HepG2 (cell line): ENCODE data around the gene IL13. TPM values are rescaled to one million over a fixed set of nuclear protein-coding genes. Genes with fewer than 3 reads are reported as not detected.

ENCODE experiments used
- ETV6 ChIP-seq: sonication (generic); formaldehyde crosslinking; conservative IDR thresholded peaks from 2 replicates; pipeline ENCODE4 v1.4.0; 2020; ENCODE audit warnings: missing genetic modification reagents
- FUBP1 ChIP-seq: sonication (generic); formaldehyde crosslinking; IDR thresholded peaks from 2 replicates; pipeline ENCODE4 v1.5.1; 2020; ENCODE audit warnings: missing genetic modification reagents, mild to moderate bottlenecking, borderline replicate concordance
- JARID2 ChIP-seq: sonication (generic); formaldehyde crosslinking; IDR thresholded peaks from 2 replicates; pipeline ENCODE4 v1.8.1; 2023; ENCODE audit warnings: missing genetic modification reagents, inconsistent platforms; ENCODE audit not compliant: insufficient replicate concordance
- MNT ChIP-seq: fragments of 450-650 bp; IDR thresholded peaks from 2 replicates; pipeline ENCODE4 v1.6.1; 2016
- PHF20 ChIP-seq: sonication (generic); formaldehyde crosslinking; IDR thresholded peaks from 2 replicates; pipeline ENCODE4 v1.5.0; 2020; ENCODE audit warnings: mild to moderate bottlenecking, missing genetic modification reagents
- POGK ChIP-seq: sonication (generic); formaldehyde crosslinking; conservative IDR thresholded peaks from 2 replicates; pipeline ENCODE4 v1.8.0; 2022; ENCODE audit warnings: mild to moderate bottlenecking, moderate library complexity, missing genetic modification reagents
- PREB ChIP-seq: sonication (generic); formaldehyde crosslinking; IDR thresholded peaks from 2 replicates; pipeline ENCODE4 v1.4.0; 2020; ENCODE audit warnings: missing genetic modification reagents
- SAP130 ChIP-seq: IDR thresholded peaks from 2 replicates; pipeline ENCODE4 v1.6.1; 2016; ENCODE audit warnings: low read depth
- USF2 ChIP-seq, 2 experiments: sonication (generic) in 1 of 2; formaldehyde crosslinking in 1 of 2; IDR thresholded peaks; 2 replicates each; pipeline versions ENCODE4 v1.5.1 to v1.6.1; 2011 to 2020; ENCODE audit warnings: borderline replicate concordance in 1 of 2, low read depth in 1 of 2, low read length in 1 of 2, mild to moderate bottlenecking in 1 of 2, missing genetic modification reagents in 1 of 2, moderate library complexity in 1 of 2
- ZFP36 ChIP-seq: fragments of 150-350 bp; IDR thresholded peaks from 2 replicates; pipeline ENCODE4 v1.6.1; 2018; ENCODE audit warnings: borderline replicate concordance, low read length, low read depth; ENCODE audit not compliant: partially characterized antibody
- ZNF160 ChIP-seq: sonication (generic); formaldehyde crosslinking; IDR thresholded peaks from 2 replicates; pipeline ENCODE4 v1.8.0; 2022; ENCODE audit warnings: mild to moderate bottlenecking, inconsistent platforms, missing genetic modification reagents
- ZNF572 ChIP-seq: sonication (generic); formaldehyde crosslinking; IDR thresholded peaks from 2 replicates; pipeline ENCODE4 v1.5.1; 2020; ENCODE audit warnings: mild to moderate bottlenecking, missing genetic modification reagents
- polyA plus RNA-seq, 8 experiments: library from polyadenylated mRNA; depleted of rRNA in 3 of 8; stranded (reverse) in 7 of 8; unstranded in 1 of 8; fragments of >200 nt; fragmentation: Illumina TruSeq in 4 of 8; extraction: Trizol in 4 of 8; gene quantifications; 2 replicates each; pipeline versions ENCODE4 v1.2.1 to v1.2.3, GENCODE V29; 2011 to 2016; ENCODE audit warnings: low read depth in 4 of 8, missing spikeins in 1 of 8, mixed read lengths in 1 of 8; ENCODE audit not compliant: insufficient read depth in 1 of 8
- total RNA-seq, 5 experiments: library from RNA; depleted of rRNA; stranded (reverse); fragments of >200 nt; fragmentation: Illumina TruSeq; extraction: Trizol; gene quantifications; 2 replicates each; pipeline ENCODE4 v1.2.3, GENCODE V29; 2016; ENCODE audit warnings: low read depth in 1 of 5
- TF ChIP-seq, protein P1 (sequence below): sonication (generic); formaldehyde crosslinking; IDR thresholded peaks from 2 replicates; pipeline ENCODE4 v1.9.0; 2022; ENCODE audit warnings: missing genetic modification reagents, mild to moderate bottlenecking, borderline replicate concordance

IL13 gene
- total and polyA plus RNA-seq, 2 of the 13 experiments (the other 11 are each of a cell fraction or from before 2014, with no cell fraction given): 0.05 TPM; not detected in 1

DNA sequence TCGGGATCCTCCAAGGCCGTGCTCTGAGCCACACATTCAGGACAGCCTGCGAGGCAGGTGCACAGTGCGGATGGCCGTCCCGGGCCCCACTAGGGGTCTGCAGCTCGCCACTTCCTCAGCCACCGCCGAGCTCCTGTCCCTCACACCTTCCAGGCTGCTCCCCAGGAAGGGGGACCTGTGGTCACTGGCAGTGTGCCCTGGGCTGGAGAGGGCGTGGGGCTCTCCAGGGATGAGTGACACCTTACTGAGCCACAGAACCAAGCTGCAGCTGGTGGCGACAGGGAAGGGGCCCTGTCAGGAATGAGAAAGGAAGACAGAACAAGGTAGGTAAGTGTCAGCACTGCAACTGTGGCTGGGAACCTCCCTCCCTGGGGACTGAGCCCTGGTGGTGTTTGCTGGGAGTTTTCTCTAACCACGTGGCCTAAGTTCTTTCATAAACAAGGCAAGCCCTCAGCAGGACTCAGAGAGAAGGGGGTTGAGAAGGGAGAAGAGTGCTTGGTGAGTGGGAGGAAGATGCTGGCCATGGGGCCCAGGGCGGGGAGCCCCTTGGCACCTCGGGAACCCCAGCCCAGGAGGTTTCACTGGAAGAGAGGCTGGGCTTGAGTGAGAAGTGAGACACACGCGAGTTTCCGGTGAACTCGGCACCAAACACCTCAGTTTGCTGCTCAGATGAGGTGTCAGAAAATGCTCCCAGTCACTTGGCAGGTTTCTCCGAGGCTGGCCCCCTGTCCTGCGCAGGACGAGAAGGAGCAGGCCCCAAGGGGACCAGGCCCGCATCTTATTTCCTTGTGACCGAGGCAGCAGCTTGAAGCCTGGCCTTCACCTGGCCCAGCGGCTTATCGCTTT, 5.2 kb downstream of the IL13 start (continued):
- TF ChIP-seq FUBP1 (CRISPR knock-in tag) (no peak), PHF20 (0 out of 2 replicates have a peak, but pooled peaks have one; percentile 44), POGK (0 out of 2 replicates have a peak, but pooled peaks have one; percentile 28), ETV6 (no peak), ZNF572 (0 out of 2 replicates have a peak, but pooled peaks have one; percentile 24), PREB (CRISPR knock-in tag) (0 out of 2 replicates have a peak, but pooled peaks have one; percentile 52), ZNF160 (CRISPR knock-in tag) (no peak), USF2 (IDR thresholded peaks at IDR 0.05; ENCODE audit: low read depth, low read length) (no peak), USF2 (CRISPR knock-in tag; IDR thresholded peaks at IDR 0.05; ENCODE audit: borderline replicate concordance) (peak; percentile 48; the same call in 1 of the 2 replicates), MNT (peak; percentile 83), JARID2 (CRISPR knock-in tag) (no peak), ZFP36 (no peak), SAP130 (CRISPR knock-in tag) (peak; percentile 65)
- TF ChIP-seq, protein P1, sequence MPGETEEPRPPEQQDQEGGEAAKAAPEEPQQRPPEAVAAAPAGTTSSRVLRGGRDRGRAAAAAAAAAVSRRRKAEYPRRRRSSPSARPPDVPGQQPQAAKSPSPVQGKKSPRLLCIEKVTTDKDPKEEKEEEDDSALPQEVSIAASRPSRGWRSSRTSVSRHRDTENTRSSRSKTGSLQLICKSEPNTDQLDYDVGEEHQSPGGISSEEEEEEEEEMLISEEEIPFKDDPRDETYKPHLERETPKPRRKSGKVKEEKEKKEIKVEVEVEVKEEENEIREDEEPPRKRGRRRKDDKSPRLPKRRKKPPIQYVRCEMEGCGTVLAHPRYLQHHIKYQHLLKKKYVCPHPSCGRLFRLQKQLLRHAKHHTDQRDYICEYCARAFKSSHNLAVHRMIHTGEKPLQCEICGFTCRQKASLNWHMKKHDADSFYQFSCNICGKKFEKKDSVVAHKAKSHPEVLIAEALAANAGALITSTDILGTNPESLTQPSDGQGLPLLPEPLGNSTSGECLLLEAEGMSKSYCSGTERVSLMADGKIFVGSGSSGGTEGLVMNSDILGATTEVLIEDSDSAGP (CRISPR knock-in tag): 0 out of 2 replicates have a peak, but pooled peaks have one; percentile 26
